ENCODE results near the gene CPED1.
"Not testable (repeated sequence)": the region's sequence is repeated elsewhere in the genome, so short reads cannot be mapped to it uniquely, and the experiment has no call there.

CPED1 gene

GRCh38 chr7:121298831-121299239 lies 310.3 kb downstream of the CPED1 start:
- DNase-seq = no peak

- DNase-seq = no peak
These were observed 312.3 kb downstream of the CPED1 start for GRCh38 chr7:121300685-121301420.

GRCh38 chr7:121301446-121302213 lies 313.1 kb downstream of the CPED1 start:
- no peak for DNase-seq

- no peak for DNase-seq
These were observed 313.8 kb downstream of the CPED1 start for GRCh38 chr7:121302214-121302745.

- no peak for DNase-seq
These were observed 315.1 kb downstream of the CPED1 start for GRCh38 chr7:121303422-121304101.

- no peak for DNase-seq
These were observed 315.7 kb downstream of the CPED1 start for GRCh38 chr7:121304102-121304658.

- no peak for DNase-seq
These were observed 316.6 kb downstream of the CPED1 start for GRCh38 chr7:121305109-121305508.

GRCh38 chr7:121306565-121306964 lies 318.1 kb downstream of the CPED1 start:
- DNase-seq = no peak

GRCh38 chr7:121307021-121307574 lies 318.6 kb downstream of the CPED1 start:
- DNase-seq = no peak

- no peak for DNase-seq
These were observed 324.8 kb downstream of the CPED1 start for GRCh38 chr7:121313220-121313792.

GRCh38 chr7:121313793-121314676 lies 325.5 kb downstream of the CPED1 start:
- no peak for DNase-seq

GRCh38 chr7:121315170-121315569 lies 326.7 kb downstream of the CPED1 start:
- DNase-seq = not testable (repeated sequence)

GRCh38 chr7:121322460-121322859 lies 333.9 kb downstream of the CPED1 start:
- no peak for DNase-seq

- DNase-seq = no peak
These were observed 335.2 kb downstream of the CPED1 start for GRCh38 chr7:121323515-121324302.

- DNase-seq = no peak
These were observed 339.2 kb downstream of the CPED1 start for GRCh38 chr7:121327671-121328070.

- DNase-seq = no peak
These were observed 340.1 kb downstream of the CPED1 start, which contains the start of gene WNT16 for GRCh38 chr7:121328508-121329190. Gene WNT16 (plus strand): TSS chr7:121329000. CDS start chr7:121329293, 293 bp downstream.

GRCh38 chr7:121329191-121330052 lies 340.9 kb downstream of the CPED1 start:
- no peak for DNase-seq

GRCh38 chr7:121330053-121330833 lies 341.7 kb downstream of the CPED1 start:
- no peak for DNase-seq

Measured in activated gamma-delta T cell (primary cell).